Measurements from ENCODE around the gene NCK1. TPM values are rescaled to one million over a fixed set of nuclear protein-coding genes. Genes with fewer than 3 reads are reported as not detected.

Gene NCK1
- total RNA-seq (10 to 100 TPM; 25.4 to 33.4 (median 30.7) TPM), polyA plus RNA-seq (10 to 100 TPM; 16.2 to 25.0 (median 18.0) TPM)
- long read RNA-seq, donor 1, transcript NCK1-201 (4 exons, 1,937 nt), result major isoform, 12 of 16 reads
- long read RNA-seq, donor 1, partial matches to known transcripts, result 0 of 16 reads
- long read RNA-seq, donor 1, other reads (novel, unspliced or antisense), result 0 of 16 reads
- long read RNA-seq, donor 2, transcript NCK1-201 (4 exons, 1,937 nt), result major isoform, 20 of 37 reads
- long read RNA-seq, donor 2, transcript NCK1-207 (4 exons, 1,971 nt), result minor isoform, 11 of 37 reads
- long read RNA-seq, donor 2, partial matches to known transcripts, result 4 of 37 reads
- long read RNA-seq, donor 2, other reads (novel, unspliced or antisense), result 0 of 37 reads

DNA sequence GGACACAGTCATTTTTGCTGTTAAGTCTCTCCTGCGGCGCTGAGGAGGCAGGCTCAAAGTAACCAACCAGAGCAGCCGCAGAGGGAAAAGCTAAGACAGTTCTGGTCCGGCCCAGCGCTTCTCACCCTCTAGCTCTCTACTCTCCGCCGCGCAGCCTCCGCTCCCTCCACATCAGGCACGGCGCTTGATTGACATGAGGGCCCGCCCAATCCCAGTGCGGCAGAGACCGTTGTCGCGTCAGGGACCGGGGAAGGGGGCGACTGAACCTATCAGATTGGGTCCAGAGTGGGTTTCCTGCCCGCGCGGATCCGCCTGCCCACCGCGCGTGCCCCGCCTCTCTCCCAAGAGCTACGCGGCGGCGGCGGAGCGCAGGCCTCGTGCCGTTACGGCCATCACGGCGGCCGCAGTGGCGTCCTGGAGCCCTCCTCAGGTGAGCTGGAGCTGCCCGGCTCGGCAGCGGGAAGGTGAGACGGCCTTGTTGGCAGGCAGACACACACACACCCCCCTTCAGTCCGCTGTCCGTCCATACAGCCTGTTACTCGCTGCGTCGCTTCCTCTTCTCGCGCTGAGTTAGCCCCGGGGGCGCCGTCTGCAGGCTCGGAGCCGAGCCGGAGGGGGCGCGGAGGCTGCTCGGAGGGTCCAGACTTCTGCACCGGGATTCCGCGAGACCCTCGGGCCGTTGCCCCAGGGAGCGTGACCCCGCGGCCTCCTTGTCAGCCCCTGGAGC is at the start of gene NCK1:
Gene NCK1 (plus strand): TSS at position 319 of the 727 bp plus-strand sequence. CDS start 65,794 bp downstream, outside the sequence.
- intact Hi-C loops (cut with DNase I), result loop anchor here (10.0 kb wide), 5 partner anchors 57 to 153 kb away; partner anchors contain the start of gene STAG1 (in 1 of the 2)

DNA sequence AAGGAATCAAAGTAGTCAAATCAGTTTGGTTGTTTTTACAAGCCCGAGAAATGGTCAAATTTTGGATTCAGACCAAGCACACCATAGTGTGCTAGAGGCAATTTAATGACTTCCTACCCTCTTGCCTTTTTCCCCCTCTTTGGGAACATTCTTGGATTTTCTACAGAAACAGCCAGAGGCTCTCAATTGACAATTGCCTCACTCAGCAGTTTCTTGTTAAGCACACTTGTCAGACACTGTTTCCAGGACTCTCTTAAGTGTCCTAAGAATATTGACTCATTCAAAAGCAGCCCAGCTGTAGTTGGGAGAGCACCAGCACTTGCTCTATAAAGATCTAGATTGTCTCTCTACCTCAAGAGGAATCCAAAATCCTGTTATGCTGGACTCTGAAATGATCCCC is 44.6 kb upstream of the NCK1 start:
- Histone ChIP-seq H3K9me3 (no peaks in the 10 kb centered on the region), H3K36me3 (ENCODE audit: insufficient read depth in 1 of 2, low read depth in 1 of 2) (no peaks in the 10 kb centered on the region), H3K4me3 (no peak overlapping the region), H3K27ac (no peak overlapping the region), H3K27me3 (ENCODE audit: insufficient read depth in 3 of 3, low read length in 2 of 3) (peaks cover 0 to 29% (median 2%) of the 10 kb centered on the region in 3 donors), H3K4me1 (peaks cover 6% of the 10 kb centered on the region)
- TF ChIP-seq CTCF (IDR thresholded peaks at IDR 0.05), result no peak
- ATAC-seq (no peak), DNase-seq (no peak)
- WGBS, 3 donors, result 52 to 69% (median 66%) methylated on average over 1 of the region's 1 CpG
- intact Hi-C loops (cut with DNase I), result no loop called here

More for the DNA sequence above, at the start of gene NCK1:
- Histone ChIP-seq H3K36me3 (ENCODE audit: insufficient read depth in 1 of 2, low read depth in 1 of 2) (no peaks in the 10 kb centered on the region), H3K4me1 (peaks cover 16% of the 10 kb centered on the region), H3K27ac (peak within 1 kb of the TSS; percentile 97), H3K9me3 (no peaks in the 10 kb centered on the region), H3K27me3 (ENCODE audit: insufficient read depth in 3 of 3, low read length in 2 of 3) (no peaks in the 10 kb centered on the region), H3K4me3 (peak within 1 kb of the TSS; percentile 92)
- DNase-seq, result peak; percentile 99
- 0% methylated on average over 48 to 67 of the region's 67 CpGs for WGBS, 3 donors
- peak; percentile 6 for TF ChIP-seq CTCF (IDR thresholded peaks at IDR 0.05)
- peak; percentile 97 to 99 (median 98) for ATAC-seq

DNA sequence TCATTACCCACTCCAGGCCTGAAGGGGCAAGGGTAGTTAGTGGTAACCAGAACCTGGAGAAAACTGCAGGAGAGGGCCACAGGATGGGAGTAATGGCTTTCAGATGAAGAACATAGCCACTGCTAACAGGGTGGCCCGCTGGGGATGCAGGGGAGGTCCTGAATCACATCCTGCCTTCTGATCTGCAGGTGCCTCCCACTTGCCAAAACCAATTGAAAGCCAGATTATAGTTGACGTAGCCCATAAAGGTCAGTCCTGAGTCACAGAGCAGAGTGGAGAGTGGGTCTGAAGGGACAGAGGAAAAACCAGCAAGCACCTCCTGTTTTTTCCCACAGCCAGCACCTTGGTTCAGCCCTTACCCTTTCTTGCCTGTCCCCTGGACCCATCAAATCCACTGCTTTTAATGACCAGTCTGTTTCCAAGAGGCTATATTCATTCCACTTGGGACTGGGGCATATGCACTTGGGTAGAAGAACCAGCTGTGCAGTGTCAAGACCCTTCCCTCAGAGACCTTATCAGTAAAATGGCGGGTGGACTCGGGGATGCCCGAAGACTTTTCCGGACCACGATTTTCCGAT is 43.7 kb upstream of the NCK1 start:
- Histone ChIP-seq H3K27ac (peak overlapping the region; percentile 64), H3K36me3 (ENCODE audit: insufficient read depth in 1 of 2, low read depth in 1 of 2) (no peaks in the 10 kb centered on the region), H3K9me3 (no peaks in the 10 kb centered on the region), H3K27me3 (ENCODE audit: insufficient read depth in 3 of 3, low read length in 2 of 3) (peaks cover 0 to 29% (median 2%) of the 10 kb centered on the region in 3 donors), H3K4me1 (peaks cover 6% of the 10 kb centered on the region), H3K4me3 (peak overlapping the region; percentile 86)
- intact Hi-C loops (cut with DNase I), result no loop called here
- ATAC-seq (peak; percentile 36 to 62 (median 50)), DNase-seq (peak in 1 of 2 donors; percentile 35)
- WGBS, 3 donors, result 21 to 23% (median 22%) methylated on average over 8 of the region's 8 CpGs
- no peak for TF ChIP-seq CTCF (IDR thresholded peaks at IDR 0.05)

DNA sequence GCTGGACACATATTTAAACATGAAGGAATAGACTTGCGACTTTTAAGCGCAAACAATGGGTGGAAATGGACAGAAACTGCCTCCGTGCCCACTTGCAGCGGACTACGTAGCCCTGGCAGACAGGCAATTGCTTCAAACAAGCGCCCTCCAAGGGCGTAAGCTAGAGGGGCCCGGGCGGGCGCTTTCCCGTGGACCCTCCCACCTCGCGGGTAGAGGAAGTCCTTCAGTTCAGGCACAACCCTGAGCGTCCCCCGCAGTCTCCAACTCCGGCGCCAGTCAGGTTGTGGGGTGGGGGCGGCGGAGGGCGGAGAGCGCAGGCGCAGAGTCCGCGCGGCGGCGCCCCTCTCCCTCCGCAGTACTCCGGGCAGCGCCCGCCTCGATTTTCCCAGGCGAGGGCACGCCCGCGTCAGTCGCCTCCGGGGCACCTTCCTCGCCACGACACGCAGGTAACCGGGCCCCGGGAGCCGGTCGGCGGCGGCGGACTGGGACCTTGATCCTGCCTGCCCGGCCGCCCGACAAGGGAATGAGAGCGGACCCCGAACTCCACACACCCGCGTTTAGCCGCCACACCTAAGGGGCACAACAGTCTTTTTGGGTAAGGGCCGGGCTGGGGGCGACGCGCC is 43.1 kb upstream of the NCK1 start, which contains the start of gene SLC35G2:
Gene SLC35G2 (plus strand): TSS at position 358 of the 623 bp plus-strand sequence. CDS start 35,335 bp downstream, outside the sequence.
- peaks cover 0 to 29% (median 2%) of the 10 kb centered on the region in 3 donors for H3K27me3 ChIP-seq (ENCODE audit: insufficient read depth in 3 of 3, low read length in 2 of 3)
- TF ChIP-seq CTCF (IDR thresholded peaks at IDR 0.05), result no peak
- intact Hi-C loops (cut with DNase I), result loop anchor here in 1 of 2 donors (1.0 kb wide), 1 partner anchor 195 kb away; no protein-coding TSS in a partner anchor
- no peaks in the 10 kb centered on the region for H3K36me3 ChIP-seq (ENCODE audit: insufficient read depth in 1 of 2, low read depth in 1 of 2)
- peaks cover 6% of the 10 kb centered on the region for H3K4me1 ChIP-seq
- H3K27ac ChIP-seq, result peak within 1 kb of the TSS; percentile 64
- DNase-seq, result peak; percentile 54 to 64
- WGBS, 3 donors, result 0 to 2% (median 1%) methylated on average over 41 to 60 of the region's 60 CpGs
- peak within 1 kb of the TSS; percentile 86 for H3K4me3 ChIP-seq
- peak; percentile 61 to 77 (median 72) for ATAC-seq
- H3K9me3 ChIP-seq, result peaks cover 3% of the 10 kb centered on the region
